ENCODE results near the gene CCDC148.
"Not testable (repeated sequence)": the region's sequence is repeated elsewhere in the genome, so short reads cannot be mapped to it uniquely, and the experiment has no call there.

CCDC148 gene

GRCh38 chr2:158315803-158316414, 140.6 kb downstream of the CCDC148 start:
- TF ChIP-seq JUND (IDR thresholded peaks at IDR 0.05; ENCODE audit: low read depth), result no peak
- in situ Hi-C loops (cut with HindIII; ENCODE audit: low pct_unique_long_range_greater_than_20kb, low sequenced_read_pairs), result no loop called here
- peak in 1 of 2 experiments; percentile 8 for DNase-seq (ENCODE audit: low read depth in 1 of 2, low spot score in 1 of 2)

DNA sequence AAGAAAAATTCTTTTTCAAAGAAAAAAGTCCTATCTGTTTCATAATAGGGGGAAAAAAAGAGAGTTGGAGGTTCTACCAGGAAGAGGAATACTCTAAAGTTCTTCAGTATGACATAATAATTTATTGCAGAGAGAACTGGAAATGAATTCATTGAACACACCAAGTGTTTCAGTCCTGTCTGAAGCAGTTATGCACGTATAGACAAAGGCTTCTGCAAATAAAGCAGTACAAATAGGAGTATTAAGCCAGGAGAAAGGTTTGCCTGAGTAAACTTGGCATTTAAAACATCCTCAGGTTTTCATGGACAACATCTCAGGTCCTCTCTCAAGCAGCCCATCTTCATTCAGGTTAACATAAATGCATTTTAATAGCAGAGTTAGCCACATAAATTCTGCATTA, 141.6 kb downstream of the CCDC148 start:
- no peak for TF ChIP-seq JUND (IDR thresholded peaks at IDR 0.05; ENCODE audit: low read depth)
- in situ Hi-C loops (cut with HindIII; ENCODE audit: low pct_unique_long_range_greater_than_20kb, low sequenced_read_pairs), result no loop called here
- peak; percentile 13 to 60 for DNase-seq (ENCODE audit: low read depth in 1 of 2, low spot score in 1 of 2)

DNA sequence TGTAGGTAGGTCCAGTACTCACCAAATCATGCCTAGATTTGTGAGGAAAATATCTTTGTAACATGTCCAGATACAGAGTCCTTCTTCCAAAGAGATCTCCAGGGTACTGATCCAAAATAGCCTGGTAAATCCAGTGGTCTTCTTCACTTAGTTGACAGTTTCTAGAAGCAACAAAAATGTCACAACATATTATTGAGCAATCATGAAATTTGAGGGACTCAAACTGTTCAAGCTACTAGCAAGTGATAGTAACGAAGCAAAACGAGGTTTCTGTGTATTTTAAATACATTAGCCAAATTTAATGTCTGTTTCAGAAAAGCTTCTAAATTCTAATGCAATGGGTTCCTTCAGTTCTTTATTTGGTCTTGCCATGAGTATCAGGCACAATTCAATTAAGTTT, 142.8 kb downstream of the CCDC148 start:
- no peak for TF ChIP-seq JUND (IDR thresholded peaks at IDR 0.05; ENCODE audit: low read depth)
- in situ Hi-C loops (cut with HindIII; ENCODE audit: low pct_unique_long_range_greater_than_20kb, low sequenced_read_pairs), result no loop called here
- DNase-seq (ENCODE audit: low read depth in 1 of 2, low spot score in 1 of 2), result no peak

DNA sequence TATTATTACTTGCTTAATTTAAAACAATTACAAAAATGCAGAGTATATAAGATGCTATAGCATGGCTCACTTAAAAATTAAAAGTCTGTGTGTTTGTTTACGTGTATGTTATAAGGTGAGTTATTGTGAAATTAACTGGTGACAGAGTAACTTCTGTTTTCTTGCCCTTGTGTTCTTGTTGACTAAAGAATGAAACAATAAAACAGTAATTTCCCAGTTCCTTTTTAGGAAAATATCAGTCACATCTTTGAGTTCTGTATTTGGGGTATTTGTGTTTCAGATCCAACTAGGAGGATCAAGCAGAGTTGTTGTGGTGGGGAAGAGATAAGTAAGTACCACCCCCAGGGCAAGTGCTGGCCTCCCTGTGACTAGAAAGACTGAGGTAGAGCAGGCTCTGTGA, 143.6 kb downstream of the CCDC148 start:
- no peak for DNase-seq (ENCODE audit: low read depth in 1 of 2, low spot score in 1 of 2)
- in situ Hi-C loops (cut with HindIII; ENCODE audit: low pct_unique_long_range_greater_than_20kb, low sequenced_read_pairs), result no loop called here
- TF ChIP-seq JUND (IDR thresholded peaks at IDR 0.05; ENCODE audit: low read depth), result no peak

DNA sequence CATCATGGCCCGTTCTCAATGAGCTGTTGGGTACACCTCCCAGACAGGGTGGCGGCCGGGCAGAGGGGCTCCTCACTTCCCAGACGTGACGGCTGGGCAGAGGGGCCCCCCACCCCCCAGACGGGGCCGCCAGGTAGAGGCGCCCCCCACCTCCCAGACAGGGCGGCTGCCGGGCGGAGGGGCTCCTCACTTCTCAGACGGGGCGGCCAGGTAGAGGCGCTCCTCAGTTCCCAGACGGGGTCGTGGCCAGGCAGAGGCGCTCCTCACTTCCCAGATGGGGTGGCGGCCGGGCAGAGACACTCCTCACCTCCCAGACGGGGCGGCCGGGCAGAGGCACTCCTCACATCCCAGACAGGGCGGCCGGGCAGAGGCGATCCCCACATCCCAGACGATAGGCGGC, 146.1 kb downstream of the CCDC148 start:
- in situ Hi-C loops (cut with HindIII; ENCODE audit: low pct_unique_long_range_greater_than_20kb, low sequenced_read_pairs); DNase-seq (ENCODE audit: low read depth in 1 of 2, low spot score in 1 of 2): not testable (repeated sequence)

DNA sequence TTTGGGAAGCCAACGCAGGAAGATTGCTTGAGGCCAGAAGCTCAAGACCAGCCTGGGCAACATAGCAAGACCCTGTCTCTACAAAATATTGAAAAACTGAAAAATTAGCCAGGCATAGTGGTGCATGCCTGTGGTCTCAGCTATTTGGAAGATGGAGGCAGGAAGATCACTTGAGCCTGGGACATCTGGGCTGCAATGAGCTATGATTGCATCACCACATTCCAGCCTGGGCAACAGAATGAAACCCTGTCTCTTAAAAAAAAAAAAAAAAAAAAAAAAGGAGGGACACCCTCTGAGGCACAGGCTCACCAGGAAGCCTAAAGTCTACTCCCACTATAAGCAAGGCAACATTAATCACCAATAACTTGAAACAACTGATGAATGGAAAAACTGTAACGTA, 151.1 kb downstream of the CCDC148 start:
- no peak for TF ChIP-seq JUND (IDR thresholded peaks at IDR 0.05; ENCODE audit: low read depth)
- no peak for DNase-seq (ENCODE audit: low read depth in 1 of 2, low spot score in 1 of 2)
- in situ Hi-C loops (cut with HindIII; ENCODE audit: low pct_unique_long_range_greater_than_20kb, low sequenced_read_pairs), result no loop called here

GRCh38 chr2:158300394-158300793, 156.2 kb downstream of the CCDC148 start:
- TF ChIP-seq JUND (IDR thresholded peaks at IDR 0.05; ENCODE audit: low read depth), result no peak
- in situ Hi-C loops (cut with HindIII; ENCODE audit: low pct_unique_long_range_greater_than_20kb, low sequenced_read_pairs), result no loop called here
- DNase-seq (ENCODE audit: low read depth in 1 of 2, low spot score in 1 of 2), result no peak

DNA sequence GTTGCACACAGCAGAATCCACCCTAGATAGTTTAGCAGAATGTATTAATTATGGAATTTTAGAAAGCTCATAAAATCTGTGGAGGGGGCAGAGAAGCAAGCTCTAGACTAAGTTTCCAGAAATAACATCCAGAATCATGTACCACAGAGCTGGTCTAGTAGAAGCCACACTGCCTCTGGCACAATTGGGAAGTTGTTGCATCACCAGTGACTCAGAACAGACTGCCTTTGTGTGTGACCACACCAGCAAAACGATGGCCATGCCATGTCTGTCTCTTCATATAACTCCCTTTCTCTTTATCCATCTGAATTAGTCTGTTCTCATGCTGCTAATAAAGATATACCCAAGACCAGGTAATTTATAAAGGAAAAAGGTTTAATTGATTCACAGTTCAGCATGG, 158.9 kb downstream of the CCDC148 start:
- DNase-seq (ENCODE audit: low read depth in 1 of 2, low spot score in 1 of 2), result no peak
- in situ Hi-C loops (cut with HindIII; ENCODE audit: low pct_unique_long_range_greater_than_20kb, low sequenced_read_pairs), result no loop called here
- TF ChIP-seq JUND (IDR thresholded peaks at IDR 0.05; ENCODE audit: low read depth), result no peak

DNA sequence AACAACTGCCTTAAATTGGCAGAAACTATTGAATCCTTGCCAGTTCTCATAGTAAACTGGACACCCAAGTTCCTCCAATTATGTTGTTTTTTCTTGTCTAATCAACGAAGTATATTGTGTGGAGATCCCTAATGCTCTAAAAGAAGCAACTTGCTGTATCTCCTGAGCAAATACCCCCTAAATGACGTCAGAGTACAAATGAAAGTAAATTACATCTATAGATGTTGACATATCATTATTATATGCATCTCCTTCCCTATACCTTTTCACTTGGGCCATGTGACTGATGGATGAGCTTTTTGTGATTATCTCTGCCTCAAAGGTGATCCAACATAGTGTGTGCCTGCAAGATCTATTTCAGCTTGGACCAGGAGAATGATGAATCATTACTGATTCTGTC, 159.4 kb downstream of the CCDC148 start:
- DNase-seq (ENCODE audit: low read depth in 1 of 2, low spot score in 1 of 2), result no peak
- in situ Hi-C loops (cut with HindIII; ENCODE audit: low pct_unique_long_range_greater_than_20kb, low sequenced_read_pairs), result no loop called here
- no peak for TF ChIP-seq JUND (IDR thresholded peaks at IDR 0.05; ENCODE audit: low read depth)

DNA sequence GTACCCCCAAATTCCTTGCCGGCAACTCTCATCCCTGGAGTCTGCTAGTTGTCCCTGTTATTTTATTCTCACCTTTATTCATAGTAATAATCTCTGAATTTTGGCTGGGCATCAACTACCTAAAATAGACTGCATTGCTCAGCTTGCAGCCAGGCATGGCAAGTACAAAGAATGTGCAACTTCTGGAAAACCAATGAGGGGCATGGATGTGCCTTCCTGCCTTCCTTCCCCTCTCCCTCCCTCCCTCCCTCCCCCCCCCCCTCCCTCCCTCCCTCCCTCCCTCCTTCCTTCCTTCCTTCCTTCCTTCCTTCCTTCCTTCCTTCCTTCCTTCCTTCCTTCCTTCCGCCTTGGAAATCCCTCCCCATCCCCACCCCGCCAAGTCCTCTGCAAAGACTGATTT, 162.8 kb downstream of the CCDC148 start:
- in situ Hi-C loops (cut with HindIII; ENCODE audit: low pct_unique_long_range_greater_than_20kb, low sequenced_read_pairs), result no loop called here
- no peak for DNase-seq (ENCODE audit: low read depth in 1 of 2, low spot score in 1 of 2)
- no peak for TF ChIP-seq JUND (IDR thresholded peaks at IDR 0.05; ENCODE audit: low read depth)

GRCh38 chr2:158291544-158292180, 164.9 kb downstream of the CCDC148 start:
- DNase-seq (ENCODE audit: low read depth in 1 of 2, low spot score in 1 of 2), result no peak
- TF ChIP-seq JUND (IDR thresholded peaks at IDR 0.05; ENCODE audit: low read depth), result no peak
- in situ Hi-C loops (cut with HindIII; ENCODE audit: low pct_unique_long_range_greater_than_20kb, low sequenced_read_pairs), result no loop called here

DNA sequence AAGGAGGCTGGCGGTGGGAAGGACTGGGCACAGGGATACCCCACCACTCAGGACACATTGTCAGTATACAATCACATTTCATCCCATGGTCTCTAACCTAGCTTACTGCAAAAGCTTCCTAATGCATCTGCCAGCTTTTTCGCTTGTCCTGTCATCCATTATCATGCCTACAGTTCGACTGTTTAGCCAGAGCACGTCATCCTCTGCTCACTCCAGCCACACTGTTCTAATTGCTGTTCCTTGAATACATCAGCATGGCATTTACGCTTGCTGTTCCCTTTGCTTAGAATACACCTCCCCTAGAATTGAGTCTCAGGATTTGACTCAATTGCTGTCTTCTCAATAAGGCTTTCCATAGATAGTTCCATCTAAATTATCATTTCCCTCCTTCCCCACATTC, 166.3 kb downstream of the CCDC148 start:
- TF ChIP-seq JUND (IDR thresholded peaks at IDR 0.05; ENCODE audit: low read depth), result no peak
- DNase-seq (ENCODE audit: low read depth in 1 of 2, low spot score in 1 of 2), result no peak
- in situ Hi-C loops (cut with HindIII; ENCODE audit: low pct_unique_long_range_greater_than_20kb, low sequenced_read_pairs), result no loop called here

DNA sequence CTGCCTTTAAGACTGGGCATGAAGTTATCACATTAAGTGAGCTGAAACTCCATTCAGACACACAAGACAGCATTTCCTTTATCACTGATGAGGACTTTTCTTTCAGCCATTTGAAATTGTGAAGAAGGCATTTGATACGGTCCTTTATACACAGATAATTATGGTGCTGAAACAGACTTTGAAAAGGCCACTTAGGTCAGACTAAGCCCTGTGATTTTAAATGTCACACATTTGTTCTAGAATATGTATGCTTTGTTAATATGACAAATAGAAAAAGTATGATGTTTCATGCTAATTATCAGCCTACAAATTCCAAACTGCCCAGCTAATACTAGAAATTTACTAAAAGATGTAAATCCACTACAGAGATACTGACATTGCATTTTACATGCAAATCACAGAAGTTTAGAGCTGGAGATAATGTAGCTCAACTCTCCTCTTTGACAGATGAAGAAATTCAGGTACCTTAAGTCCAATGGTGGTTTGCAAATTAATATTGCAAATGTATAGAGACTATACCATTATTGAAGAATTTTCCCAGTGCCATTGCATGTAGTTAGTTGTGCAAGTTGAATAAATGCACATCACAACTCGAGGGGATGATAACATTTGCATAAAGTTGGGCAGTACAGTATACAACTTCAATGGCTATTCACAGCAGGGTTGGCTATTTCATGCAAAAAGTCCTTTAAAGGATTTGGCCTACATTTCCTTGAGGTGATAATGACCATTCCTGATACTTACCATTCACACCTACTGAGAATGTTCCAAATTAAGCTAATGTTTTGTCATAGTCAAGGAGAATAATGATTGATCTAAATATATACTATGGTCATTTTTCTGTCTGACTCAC, 179.7 kb downstream of the CCDC148 start:
- in situ Hi-C loops (cut with HindIII; ENCODE audit: low pct_unique_long_range_greater_than_20kb, low sequenced_read_pairs), result no loop called here

More for the DNA sequence above, 179.7 kb downstream of the CCDC148 start:
- TF ChIP-seq JUND (IDR thresholded peaks at IDR 0.05; ENCODE audit: low read depth), result no peak
- no peak for DNase-seq (ENCODE audit: low read depth in 1 of 2, low spot score in 1 of 2)
